ENCODE results near the gene ICAM2.

The ICAM2 gene

GRCh38 chr17:64020056-64020766 is at the start of gene ICAM2:
TSS of gene ICAM2 (minus strand) at chr17:64020633. CDS start at chr17:64006691, 13,942 bp downstream.
- TF ChIP-seq, protein P1, sequence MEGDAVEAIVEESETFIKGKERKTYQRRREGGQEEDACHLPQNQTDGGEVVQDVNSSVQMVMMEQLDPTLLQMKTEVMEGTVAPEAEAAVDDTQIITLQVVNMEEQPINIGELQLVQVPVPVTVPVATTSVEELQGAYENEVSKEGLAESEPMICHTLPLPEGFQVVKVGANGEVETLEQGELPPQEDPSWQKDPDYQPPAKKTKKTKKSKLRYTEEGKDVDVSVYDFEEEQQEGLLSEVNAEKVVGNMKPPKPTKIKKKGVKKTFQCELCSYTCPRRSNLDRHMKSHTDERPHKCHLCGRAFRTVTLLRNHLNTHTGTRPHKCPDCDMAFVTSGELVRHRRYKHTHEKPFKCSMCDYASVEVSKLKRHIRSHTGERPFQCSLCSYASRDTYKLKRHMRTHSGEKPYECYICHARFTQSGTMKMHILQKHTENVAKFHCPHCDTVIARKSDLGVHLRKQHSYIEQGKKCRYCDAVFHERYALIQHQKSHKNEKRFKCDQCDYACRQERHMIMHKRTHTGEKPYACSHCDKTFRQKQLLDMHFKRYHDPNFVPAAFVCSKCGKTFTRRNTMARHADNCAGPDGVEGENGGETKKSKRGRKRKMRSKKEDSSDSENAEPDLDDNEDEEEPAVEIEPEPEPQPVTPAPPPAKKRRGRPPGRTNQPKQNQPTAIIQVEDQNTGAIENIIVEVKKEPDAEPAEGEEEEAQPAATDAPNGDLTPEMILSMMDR (IDR thresholded peaks at IDR 0.05; ENCODE audit: low read depth, low read length): no peak
- no peak for DNase-seq (ENCODE audit: extremely low read depth, low read depth)

DNA sequence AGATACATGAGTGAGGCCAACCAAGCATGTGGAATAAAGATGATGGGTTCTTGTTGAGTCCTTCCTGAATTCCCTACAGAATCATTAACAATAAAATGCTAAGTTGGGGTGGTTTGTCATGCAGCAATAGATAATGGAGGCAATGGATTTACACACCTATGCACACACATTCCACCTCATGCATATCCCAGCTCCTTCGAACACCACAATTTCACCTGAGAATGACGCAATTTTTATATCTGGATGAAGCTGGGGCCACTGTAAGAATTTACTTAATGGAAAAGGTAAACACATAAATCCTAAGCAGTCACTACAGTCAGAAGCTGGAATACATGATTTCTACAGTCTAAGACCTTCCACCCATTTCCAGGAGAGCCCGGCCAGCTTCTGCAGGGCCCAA is 49.8 kb upstream of the ICAM2 start:
- TF ChIP-seq, protein P1 (IDR thresholded peaks at IDR 0.05; ENCODE audit: low read depth, low read length): no peak
- DNase-seq (ENCODE audit: extremely low read depth, low read depth): no peak

DNA sequence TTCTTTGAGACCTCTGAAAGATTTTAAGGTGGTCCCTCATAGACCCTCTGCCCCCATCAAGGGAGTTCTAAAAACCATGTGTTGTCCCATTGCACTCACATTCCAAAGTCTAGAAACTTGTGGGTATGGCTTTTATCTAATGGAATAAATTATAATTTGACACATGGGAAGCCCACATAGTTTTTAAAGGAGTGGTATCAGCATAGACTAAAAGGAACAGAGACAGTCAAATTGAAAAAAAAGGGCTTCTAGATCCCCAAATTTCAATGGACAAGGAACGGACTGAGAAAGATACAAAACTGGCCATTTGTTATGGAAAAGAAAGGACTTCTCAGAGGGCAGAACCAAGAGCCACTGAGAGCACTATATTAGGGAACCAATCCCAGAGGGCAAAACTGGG is 48.7 kb upstream of the ICAM2 start:
- TF ChIP-seq, protein P1 (IDR thresholded peaks at IDR 0.05; ENCODE audit: low read depth, low read length): no peak
- DNase-seq (ENCODE audit: extremely low read depth, low read depth): no peak

- no peak for DNase-seq (ENCODE audit: extremely low read depth, low read depth)
- TF ChIP-seq, protein P1 (IDR thresholded peaks at IDR 0.05; ENCODE audit: low read depth, low read length): no peak
These were observed 47.2 kb upstream of the ICAM2 start for GRCh38 chr17:64067657-64068056.

GRCh38 chr17:64066716-64067115 is 46.3 kb upstream of the ICAM2 start:
- TF ChIP-seq, protein P1 (IDR thresholded peaks at IDR 0.05; ENCODE audit: low read depth, low read length): no peak
- no peak for DNase-seq (ENCODE audit: extremely low read depth, low read depth)

- no peak for DNase-seq (ENCODE audit: extremely low read depth, low read depth)
- TF ChIP-seq, protein P1 (IDR thresholded peaks at IDR 0.05; ENCODE audit: low read depth, low read length): no peak
These were observed 44.7 kb upstream of the ICAM2 start for GRCh38 chr17:64065161-64065560.

DNA sequence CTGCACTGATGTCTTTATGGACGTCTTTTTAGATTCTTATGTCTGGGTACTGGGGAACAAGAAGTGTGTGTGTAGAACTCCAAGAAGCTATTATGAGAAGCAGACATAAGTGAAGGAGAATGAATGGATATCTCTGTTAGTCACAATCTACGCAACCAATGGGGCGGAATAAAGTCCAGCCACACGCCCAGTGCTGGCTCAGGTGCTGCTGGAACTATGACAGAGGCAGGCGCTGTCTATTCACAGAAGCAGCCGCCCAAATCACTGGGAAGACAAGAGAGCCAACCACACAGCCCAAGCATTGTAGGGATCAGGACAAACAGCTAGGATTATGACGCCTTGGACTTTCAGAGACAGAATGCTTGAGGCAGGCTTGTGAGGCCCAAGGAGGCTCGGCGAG is 43.9 kb upstream of the ICAM2 start:
- no peak for DNase-seq (ENCODE audit: extremely low read depth, low read depth)
- TF ChIP-seq, protein P1 (IDR thresholded peaks at IDR 0.05; ENCODE audit: low read depth, low read length): no peak

Measured in AG09319 (cell line).